Karpas-422 (cell line): Measurements from ENCODE around the gene DIPK1B. TPM values are rescaled to one million over a fixed set of nuclear protein-coding genes. Genes with fewer than 3 reads are reported as not detected.
"Not testable (repeated sequence)": the region's sequence is repeated elsewhere in the genome, so short reads cannot be mapped to it uniquely, and the experiment has no call there.

Experiments
- DNase-seq: peaks from one replicate; pipeline ENCODE4 v3.0.0-alpha.2; 2015
- H2AFZ ChIP-seq: fragments of 200-600 bp; sonication (generic); 2 replicates; pipeline ENCODE4 v1.6.1; 2014; ENCODE audit warnings: antibody characterized with exemption, low read length, mixed read lengths
- H3K27ac ChIP-seq: fragments of 200-600 bp; sonication (generic); 2 replicates; pipeline ENCODE4 v1.5.1; 2014; ENCODE audit warnings: mild to moderate bottlenecking, low read length, moderate library complexity
- H3K27me3 ChIP-seq: fragments of 200-600 bp; sonication (generic); 2 replicates; pipeline ENCODE4 v1.6.1; 2014; ENCODE audit warnings: low read length, mixed read lengths
- H3K36me3 ChIP-seq: fragments of 200-600 bp; sonication (generic); 2 replicates; pipeline ENCODE4 v1.6.1; 2014; ENCODE audit warnings: low read length, mixed read lengths; ENCODE audit not compliant: insufficient read depth
- H3K4me1 ChIP-seq: fragments of 200-600 bp; sonication (generic); 2 replicates; pipeline ENCODE4 v1.6.1; 2014; ENCODE audit warnings: mild to moderate bottlenecking, low read length, mixed read lengths
- H3K4me2 ChIP-seq: fragments of 200-600 bp; sonication (generic); 2 replicates; pipeline ENCODE4 v1.6.1; 2014; ENCODE audit warnings: low read length, low read depth, mild to moderate bottlenecking; ENCODE audit not compliant: poor library complexity, severe bottlenecking
- H3K4me3 ChIP-seq: fragments of 200-600 bp; sonication (generic); 2 replicates; pipeline ENCODE4 v1.5.1; 2014; ENCODE audit warnings: mild to moderate bottlenecking, antibody characterized with exemption, low read length, mixed read lengths
- H3K79me2 ChIP-seq: fragments of 200-600 bp; sonication (generic); 2 replicates; pipeline ENCODE4 v1.6.1; 2014; ENCODE audit warnings: mild to moderate bottlenecking, low read length, mixed read lengths
- H3K9ac ChIP-seq: fragments of 200-600 bp; sonication (generic); 2 replicates; pipeline ENCODE4 v1.6.0; 2014; ENCODE audit warnings: low read length
- H3K9me2 ChIP-seq: fragments of 200-600 bp; sonication (generic), shearing (Covaris generic); replicated peaks from 2 replicates; pipeline ENCODE4 v1.6.0; 2014; ENCODE audit warnings: mild to moderate bottlenecking, low read length, moderate library complexity; ENCODE audit not compliant: insufficient read depth
- H3K9me3 ChIP-seq: fragments of 300-700, 200-600 bp; sonication (generic); 2 replicates; pipeline ENCODE4 v1.6.1; 2014; ENCODE audit warnings: low read length, mixed read lengths
- H4K20me1 ChIP-seq: fragments of 200-600 bp; sonication (generic); 2 replicates; pipeline ENCODE4 v1.6.1; 2014; ENCODE audit warnings: mild to moderate bottlenecking, antibody characterized with exemption, low read length, low read depth; ENCODE audit not compliant: insufficient read depth
- small RNA-seq: library from RNA; depleted of rRNA; stranded (forward); fragments of <200 nt; gene quantifications from one replicate; pipeline ENCODE3, GENCODE V24; 2014
- total RNA-seq: library from RNA; depleted of rRNA; stranded (reverse); fragments of >200 nt; shearing (Covaris generic); gene quantifications from 2 replicates; pipeline ENCODE4 v1.2.3, GENCODE V29; 2014; ENCODE audit warnings: low replicate concordance; rRNA removed

Gene DIPK1B
- total RNA-seq, 1 experiment from 2014 or later: not detected

DNA sequence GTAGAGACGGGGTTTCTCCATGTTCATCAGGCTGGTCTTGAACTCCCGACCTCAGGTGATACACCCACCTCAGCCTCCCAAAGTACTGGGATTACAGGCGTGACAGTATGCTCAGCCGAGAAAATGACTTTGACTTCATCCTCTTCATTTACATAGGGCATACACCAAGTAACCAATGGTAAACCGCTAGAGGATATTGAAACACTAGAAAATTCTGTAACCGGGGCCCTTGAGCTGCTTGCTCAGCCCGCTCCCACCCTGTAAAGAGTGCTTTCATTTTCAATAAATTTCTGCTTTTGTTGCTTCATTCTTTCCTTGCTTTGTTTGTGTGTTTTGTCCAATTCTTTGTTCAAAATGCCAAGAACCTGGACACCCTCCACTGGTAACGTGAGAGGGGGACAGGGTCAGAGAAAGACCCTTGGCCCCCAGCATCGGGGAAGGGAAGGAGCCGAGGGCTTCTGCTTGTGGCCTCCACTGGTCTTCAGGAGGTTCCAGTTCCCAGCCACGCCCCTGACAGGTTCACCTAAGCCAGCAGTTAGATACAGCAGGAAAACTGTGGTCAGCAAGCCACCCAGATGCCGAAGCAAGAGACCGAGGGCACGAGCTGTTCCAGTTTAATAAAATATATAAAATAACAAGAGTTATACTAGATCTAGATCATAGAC, 53.5 kb downstream of the DIPK1B start:
- DNase-seq: peak; percentile 59
- not testable (repeated sequence) for H3K9ac ChIP-seq, H4K20me1 ChIP-seq, H3K36me3 ChIP-seq, H3K4me3 ChIP-seq, H3K79me2 ChIP-seq, H3K9me3 ChIP-seq, H3K27ac ChIP-seq, H3K9me2 ChIP-seq, H3K27me3 ChIP-seq, H2AFZ ChIP-seq
- H3K4me1 ChIP-seq: peaks cover 26% of the 10 kb centered on the region
- peak overlapping the region; percentile 44 for H3K4me2 ChIP-seq

- peaks cover 26% of the 10 kb centered on the region for H3K4me1 ChIP-seq
- H3K4me2 ChIP-seq, H3K27me3 ChIP-seq, H3K4me3 ChIP-seq, H3K27ac ChIP-seq, H3K79me2 ChIP-seq, H3K9me2 ChIP-seq, H3K9me3 ChIP-seq, H3K36me3 ChIP-seq, H3K9ac ChIP-seq, H4K20me1 ChIP-seq, H2AFZ ChIP-seq: not testable (repeated sequence)
- DNase-seq: peak; percentile 70
Observed at GRCh38 chr9:136766410-136767120, 54.2 kb downstream of the DIPK1B start.

- H3K9me2 ChIP-seq: no peaks in the 10 kb centered on the region
Observed at GRCh38 chr9:136769710-136770191, 57.4 kb downstream of the DIPK1B start.

GRCh38 chr9:136771907-136772415, 59.6 kb downstream of the DIPK1B start:
- Histone ChIP-seq H4K20me1 (no peaks in the 10 kb centered on the region), H3K4me1 (peaks cover 15% of the 10 kb centered on the region), H3K79me2 (no peaks in the 10 kb centered on the region), H3K27ac (no peak overlapping the region), H3K9ac (no peak overlapping the region), H3K36me3 (peaks cover 5% of the 10 kb centered on the region; the same call in 1 of the 2 replicates), H3K27me3 (no peaks in the 10 kb centered on the region), H3K9me3 (no peaks in the 10 kb centered on the region), H2AFZ (no peak overlapping the region), H3K4me2 (no peak overlapping the region), H3K4me3 (no peak overlapping the region), H3K9me2 (no peaks in the 10 kb centered on the region)
- DNase-seq: no peak

More at GRCh38 chr9:136769710-136770191, 57.4 kb downstream of the DIPK1B start:
- no peaks in the 10 kb centered on the region for H3K27me3 ChIP-seq
- no peak overlapping the region for H3K9ac ChIP-seq
- H2AFZ ChIP-seq: no peak overlapping the region
- no peak overlapping the region for H3K4me2 ChIP-seq
- H3K36me3 ChIP-seq: peaks cover 5% of the 10 kb centered on the region; the same call in 1 of the 2 replicates
- peaks cover 29% of the 10 kb centered on the region for H3K4me1 ChIP-seq
- no peak overlapping the region for H3K27ac ChIP-seq
- peak; percentile 86 for DNase-seq
- H3K4me3 ChIP-seq: no peak overlapping the region
- H3K9me3 ChIP-seq: no peaks in the 10 kb centered on the region
- no peaks in the 10 kb centered on the region for H4K20me1 ChIP-seq
- H3K79me2 ChIP-seq: no peaks in the 10 kb centered on the region

GRCh38 chr9:136773386-136774044, 61.1 kb downstream of the DIPK1B start:
- Histone ChIP-seq H3K4me1 (0 out of 2 replicates have a peak, but pooled peaks cover 6% of the 10 kb centered on the region), H2AFZ (peak overlapping the region; percentile 97)

More at GRCh38 chr9:136773386-136774044, 61.1 kb downstream of the DIPK1B start:
- peak overlapping the region; percentile 10; the same call in 1 of the 2 replicates for H3K9ac ChIP-seq
- no peaks in the 10 kb centered on the region for H3K9me2 ChIP-seq
- H3K79me2 ChIP-seq: no peaks in the 10 kb centered on the region
- no peaks in the 10 kb centered on the region for H3K27me3 ChIP-seq
- H4K20me1 ChIP-seq: no peaks in the 10 kb centered on the region
- peak; percentile 89 for DNase-seq
- H3K9me3 ChIP-seq: no peaks in the 10 kb centered on the region
- peak overlapping the region; percentile 14; the same call in 1 of the 2 replicates for H3K4me3 ChIP-seq
- peaks cover 5% of the 10 kb centered on the region; the same call in 1 of the 2 replicates for H3K36me3 ChIP-seq
- H3K4me2 ChIP-seq: no peak overlapping the region
- H3K27ac ChIP-seq: no peak overlapping the region

Small RNA genes lying within 50 kb of the gene (small RNA-seq; reads per million reads assigned to genes)
- gene MIR126 (0.16 reads per million), gene MIR6722 (not detected)

Other genes with a start within 250 kb of the DIPK1B start
- gene SEC16A, start 229.5 kb upstream of the DIPK1B start, total RNA-seq: 21.5 and 26.6 TPM in 2 replicates
- 4.3 and 15.0 TPM in 2 replicates for gene NOTCH1, start 166.5 kb upstream of the DIPK1B start, total RNA-seq
- not detected in 2 replicates for gene EGFL7, start 49.7 kb upstream of the DIPK1B start, total RNA-seq
- 12.3 and 38.5 TPM in 2 replicates for gene AGPAT2, start 25.1 kb upstream of the DIPK1B start, total RNA-seq
- gene LCN10, start 30.4 kb downstream of the DIPK1B start, total RNA-seq: not detected in 2 replicates
- gene LCN6, start 36.0 kb downstream of the DIPK1B start, total RNA-seq: not detected in 2 replicates
- not detected in 2 replicates for gene LCN8, start 45.7 kb downstream of the DIPK1B start, total RNA-seq
- not detected in 2 replicates for gene LCN15, start 51.9 kb downstream of the DIPK1B start, total RNA-seq
- 20.5 and 61.8 TPM in 2 replicates for gene TMEM141, start 78.8 kb downstream of the DIPK1B start, total RNA-seq
- 1.6 TPM in 1 of 2 replicates, not detected in the other for gene CCDC183, start 83.8 kb downstream of the DIPK1B start, total RNA-seq
- gene RABL6, start 95.4 kb downstream of the DIPK1B start, total RNA-seq: 43.1 and 78.1 TPM in 2 replicates
- gene AJM1, start 129.9 kb downstream of the DIPK1B start, total RNA-seq: 1.9 and 5.0 TPM in 2 replicates
- gene PHPT1, start 136.8 kb downstream of the DIPK1B start, total RNA-seq: 82.5 and 164 TPM in 2 replicates
- gene MAMDC4, start 139.8 kb downstream of the DIPK1B start, total RNA-seq: 7.9 TPM in 2 replicates
- gene EDF1, start 153.7 kb downstream of the DIPK1B start, total RNA-seq: 152 and 302 TPM in 2 replicates
- 6.3 and 11.3 TPM in 2 replicates for gene TRAF2, start 173.9 kb downstream of the DIPK1B start, total RNA-seq
- gene FBXW5, start 232.2 kb downstream of the DIPK1B start, total RNA-seq: 37.3 and 103 TPM in 2 replicates
- not detected in 2 replicates for gene C8G, start 232.7 kb downstream of the DIPK1B start, total RNA-seq
- not detected in 2 replicates for gene LCN12, start 239.7 kb downstream of the DIPK1B start, total RNA-seq